Stimulated activated CD4-positive, alpha-beta T cell treated with anti-CD3 and anti-CD28 coated beads, Interleukin-15, amount 100 ng/mL, for 1 hour (primary cell): ENCODE data around the gene RXRB.

ENCODE experiments used
- DNase-seq, 2 donors: peaks; one replicate each; pipeline ENCODE4 v3.0.0-alpha.2; 2020; ENCODE audit warnings: low read depth in 1 of 2, low spot score in 1 of 2

RXRB gene

DNA sequence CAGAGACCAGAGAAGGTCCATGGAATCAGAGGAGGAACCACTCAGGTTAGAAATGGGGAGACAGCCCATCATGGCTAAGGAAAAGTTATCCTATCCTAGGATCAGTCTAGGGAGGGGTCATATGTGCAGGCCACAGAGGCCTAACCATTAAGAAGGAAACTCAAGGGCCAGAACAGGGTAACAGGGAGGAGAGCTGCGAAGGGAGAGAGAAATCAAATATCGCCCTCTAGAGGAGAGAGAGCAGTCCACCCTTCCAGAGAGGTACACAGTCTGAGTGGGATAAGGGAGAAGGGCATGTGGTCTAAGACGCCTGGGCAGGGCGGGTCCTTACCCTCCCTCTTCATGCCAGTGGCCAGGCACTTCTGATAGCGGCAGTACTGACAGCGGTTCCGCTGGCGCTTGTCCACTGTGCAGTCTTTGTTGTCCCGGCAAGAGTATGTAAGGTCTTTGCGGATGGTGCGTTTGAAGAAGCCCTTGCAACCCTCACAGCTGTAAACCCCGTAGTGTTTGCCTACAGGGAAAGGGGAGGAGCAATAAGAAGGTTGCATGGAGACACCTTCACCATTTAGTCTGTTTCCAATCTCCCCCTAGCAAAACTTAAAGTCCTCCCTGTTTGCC lies 2.9 kb downstream of the RXRB start:
- DNase-seq, result no peak

DNA sequence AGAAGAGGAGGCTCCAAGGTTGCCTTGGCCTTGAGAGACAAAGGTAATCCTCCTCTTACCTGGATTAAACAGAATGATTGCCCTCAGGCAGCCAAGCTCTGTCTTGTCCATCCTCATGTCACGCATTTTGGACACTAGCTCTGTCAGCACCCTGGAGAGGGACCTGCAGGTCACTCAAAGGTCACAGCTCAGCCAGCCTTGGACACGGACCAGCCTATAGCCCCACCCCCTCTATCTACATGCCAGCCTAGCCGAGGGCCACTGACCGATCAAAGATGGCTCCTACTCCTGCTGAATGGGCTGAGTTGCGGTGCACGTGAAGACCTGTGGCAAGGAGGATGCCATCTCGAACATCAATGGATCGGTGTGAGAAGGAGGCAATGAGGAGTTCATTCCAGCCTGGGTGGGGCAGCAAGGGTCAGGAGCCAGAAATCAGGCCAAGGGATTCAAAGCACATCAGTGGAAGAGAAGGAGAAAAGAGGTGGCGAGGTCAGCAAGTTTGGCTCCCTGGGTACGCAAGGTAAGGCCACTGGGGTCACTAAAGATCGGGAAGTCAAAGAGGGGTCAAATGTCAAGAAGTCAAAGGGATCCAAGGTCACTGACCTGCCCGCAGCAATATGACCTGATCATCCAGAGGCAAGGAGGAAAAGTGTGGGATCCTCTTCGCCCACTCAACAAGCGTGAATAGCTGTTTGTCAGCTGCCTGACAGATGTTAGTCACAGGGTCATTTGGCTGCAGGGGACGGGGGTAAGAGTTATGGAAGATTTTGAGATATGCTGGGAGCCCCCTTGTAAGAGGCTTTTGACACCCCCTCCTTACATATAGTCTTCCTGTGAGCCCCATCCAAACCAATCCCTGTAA lies 4.9 kb downstream of the RXRB start:
- DNase-seq, result no peak

DNA sequence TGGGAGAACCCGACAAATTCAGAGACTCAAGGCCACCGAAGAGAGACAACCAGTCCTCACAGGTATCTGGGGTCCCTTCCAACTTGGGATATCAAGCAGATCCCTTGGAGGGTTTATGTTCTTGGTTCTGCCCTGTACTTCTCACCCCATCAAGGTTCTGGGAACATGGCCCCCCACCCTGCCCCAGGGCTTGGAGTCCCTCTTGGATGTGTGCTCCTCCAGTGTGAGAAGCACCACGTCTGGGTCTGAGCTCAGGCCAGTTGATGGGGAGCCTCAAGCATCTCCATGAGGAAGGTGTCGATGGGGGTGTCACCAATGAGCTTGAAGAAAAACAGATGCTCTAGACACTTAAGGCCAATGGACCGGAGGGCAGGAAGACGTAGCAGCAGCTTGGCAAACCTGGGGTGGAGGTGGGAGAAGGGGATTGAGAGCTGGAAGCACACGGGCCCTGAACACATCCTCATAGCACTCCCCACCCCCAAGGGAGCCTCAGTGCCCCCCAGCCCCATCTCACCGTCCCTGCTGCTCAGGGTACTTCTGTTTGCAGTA lies 6.0 kb downstream of the RXRB start:
- no peak for DNase-seq

DNA sequence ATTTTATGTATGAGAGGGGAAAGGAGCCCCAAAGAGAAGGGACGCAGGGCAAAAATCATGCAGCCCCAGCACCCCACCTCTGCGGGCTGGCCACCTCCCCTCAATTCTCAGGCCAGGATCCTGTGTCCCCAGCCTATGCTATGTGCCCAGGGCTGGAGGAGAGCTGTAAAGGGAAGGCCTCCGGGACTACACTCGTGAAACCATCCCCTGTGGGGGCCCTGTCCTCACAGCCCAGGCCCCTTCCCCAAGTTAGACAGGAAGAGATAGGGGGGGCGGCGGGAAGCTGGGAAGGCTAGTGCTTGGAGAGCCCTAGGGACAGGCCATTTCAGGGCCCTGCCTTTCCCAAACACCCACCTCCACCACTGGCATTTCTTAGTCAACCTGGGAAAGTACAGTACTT lies 6.8 kb downstream of the RXRB start:
- no peak for DNase-seq

DNA sequence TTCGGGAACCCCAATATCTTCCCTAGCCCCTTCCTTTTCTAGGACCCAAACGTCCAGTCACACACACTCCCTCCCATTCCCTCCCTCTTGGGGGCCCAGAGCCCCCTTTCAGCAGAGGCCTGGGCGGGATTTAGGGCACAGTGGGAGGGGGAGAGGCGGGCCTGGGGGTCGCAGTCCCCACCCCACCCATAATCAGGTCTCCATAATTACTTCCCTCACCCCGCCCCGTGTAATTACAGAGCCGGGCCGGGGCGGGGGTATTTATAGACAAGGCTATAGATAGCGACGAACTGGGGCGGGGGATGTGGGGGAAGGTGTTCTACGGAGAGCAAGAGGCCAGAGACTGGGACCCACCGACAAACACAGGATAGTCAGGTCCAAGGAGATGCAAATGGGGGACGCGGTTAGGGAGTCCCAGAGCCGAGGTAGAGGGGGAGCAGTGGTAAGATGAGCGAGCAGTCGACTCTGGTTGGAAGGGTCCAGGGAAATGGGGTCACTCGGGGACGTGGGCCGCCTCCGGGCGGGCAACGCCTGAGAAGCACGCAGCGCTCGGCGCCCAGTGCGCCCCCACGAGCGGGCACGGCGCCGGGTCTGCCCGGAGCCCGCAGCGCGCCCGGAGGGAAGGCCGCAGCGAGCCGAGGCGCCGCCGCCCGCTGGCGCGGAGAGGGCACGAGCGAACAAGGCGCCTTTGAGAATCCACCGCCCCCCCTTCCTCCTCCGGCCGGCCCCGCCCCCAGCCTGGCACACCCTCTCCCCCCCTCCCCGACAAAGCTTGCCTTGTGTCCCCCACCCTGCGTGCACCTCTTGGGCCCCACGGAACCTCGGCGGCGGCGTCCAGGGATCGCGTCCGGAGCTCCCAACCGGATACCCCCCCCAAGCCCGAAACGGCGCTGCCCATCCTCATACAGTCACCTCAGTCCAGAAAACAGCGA lies 7.5 kb downstream of the RXRB start:
- DNase-seq, result no peak

DNA sequence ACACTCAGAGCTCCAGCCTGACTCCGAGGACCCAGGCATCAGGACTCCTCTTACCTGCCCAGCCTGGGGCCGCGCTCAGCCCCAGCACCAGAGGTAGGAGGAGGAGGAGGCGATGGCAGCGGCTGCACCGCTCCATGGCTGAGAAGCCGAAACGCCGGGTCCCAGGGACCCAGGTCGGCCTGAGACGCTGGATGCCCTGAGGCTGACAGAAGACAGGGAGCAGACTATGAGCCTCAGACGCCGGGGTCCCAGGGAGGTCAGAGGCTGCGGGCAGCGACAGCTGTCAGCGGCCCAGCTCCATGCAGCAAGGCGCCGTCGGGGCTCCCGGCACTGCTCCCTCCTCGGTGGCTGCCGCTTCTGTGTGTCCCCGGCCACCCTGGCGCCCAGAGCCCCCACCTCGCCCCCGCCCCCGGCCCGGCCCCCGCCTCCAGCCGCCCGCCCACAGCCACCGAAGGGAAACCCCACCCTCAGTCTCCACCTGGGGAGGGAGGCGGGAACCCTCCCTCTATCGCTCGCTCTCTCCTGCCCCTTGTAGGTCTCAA lies 8.3 kb downstream of the RXRB start, which contains the start of gene COL11A2:
Gene COL11A2, minus strand, starts transcription at position 363 of the 542 bp plus-strand sequence. Its CDS starts 227 bp downstream, at position 136.
- no peak for DNase-seq

DNA sequence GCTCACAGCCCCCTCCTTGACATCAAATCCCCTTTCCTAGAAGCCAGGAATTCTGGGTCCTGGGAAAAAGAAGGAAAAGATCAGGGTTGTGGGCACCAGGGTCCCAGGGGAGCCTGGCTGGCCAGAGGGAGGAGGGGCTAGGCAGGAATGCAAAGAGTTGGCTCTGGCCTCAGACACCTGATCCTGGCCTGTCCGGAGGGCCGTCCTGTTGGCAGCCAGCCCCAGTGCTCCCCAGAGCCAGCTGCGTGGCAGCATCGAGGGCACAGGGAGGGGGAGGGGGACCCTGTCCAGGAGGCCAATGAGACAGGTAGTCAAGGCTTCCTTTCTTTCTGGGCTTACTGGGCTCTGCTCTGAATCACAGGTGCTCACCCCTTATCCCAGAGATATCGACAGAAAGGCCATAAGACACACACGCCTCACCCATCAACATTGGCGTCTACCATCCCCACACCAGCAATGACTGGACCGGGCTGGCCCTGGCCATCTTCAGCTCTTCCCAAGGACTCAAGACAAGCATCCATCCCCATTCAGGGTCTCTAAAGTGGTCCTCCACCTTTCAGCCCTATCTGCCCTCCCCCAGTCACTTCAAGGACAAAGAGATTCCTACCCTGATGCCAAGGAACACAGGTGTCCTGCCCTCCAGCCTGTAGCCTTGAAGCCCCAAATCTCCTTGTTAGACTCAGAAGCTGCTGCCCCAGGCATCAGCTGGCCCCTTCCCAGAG lies 8.9 kb downstream of the RXRB start:
- no peak for DNase-seq

DNA sequence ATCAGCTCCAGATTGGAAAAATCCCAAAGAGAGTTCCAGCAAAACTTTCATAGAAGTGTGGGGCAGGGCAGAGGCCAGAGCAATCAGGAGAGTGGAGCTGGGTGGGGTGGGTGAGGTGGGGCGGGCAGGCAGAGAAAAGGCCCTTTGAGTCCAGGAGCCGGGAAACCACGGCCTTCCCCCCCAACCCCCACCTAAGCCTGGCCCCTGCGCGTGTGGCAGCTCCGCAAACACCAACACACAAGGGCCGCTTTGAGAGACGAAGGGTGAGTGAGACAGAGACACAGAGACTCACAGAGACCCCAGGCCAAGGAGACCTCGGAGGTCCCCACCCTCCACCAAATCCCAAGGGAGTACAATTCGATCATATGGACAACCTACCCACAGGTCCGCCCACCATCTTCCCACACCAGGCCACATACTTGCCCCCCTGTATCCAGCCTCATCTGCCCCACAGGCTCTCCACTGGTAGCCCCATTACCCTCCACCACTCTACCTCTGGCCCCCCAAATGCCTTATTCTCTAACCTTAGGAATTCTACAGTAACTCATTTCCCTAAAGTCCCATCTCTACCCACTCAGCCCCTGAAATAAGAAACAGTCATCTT lies 9.9 kb downstream of the RXRB start:
- no peak for DNase-seq

DNA sequence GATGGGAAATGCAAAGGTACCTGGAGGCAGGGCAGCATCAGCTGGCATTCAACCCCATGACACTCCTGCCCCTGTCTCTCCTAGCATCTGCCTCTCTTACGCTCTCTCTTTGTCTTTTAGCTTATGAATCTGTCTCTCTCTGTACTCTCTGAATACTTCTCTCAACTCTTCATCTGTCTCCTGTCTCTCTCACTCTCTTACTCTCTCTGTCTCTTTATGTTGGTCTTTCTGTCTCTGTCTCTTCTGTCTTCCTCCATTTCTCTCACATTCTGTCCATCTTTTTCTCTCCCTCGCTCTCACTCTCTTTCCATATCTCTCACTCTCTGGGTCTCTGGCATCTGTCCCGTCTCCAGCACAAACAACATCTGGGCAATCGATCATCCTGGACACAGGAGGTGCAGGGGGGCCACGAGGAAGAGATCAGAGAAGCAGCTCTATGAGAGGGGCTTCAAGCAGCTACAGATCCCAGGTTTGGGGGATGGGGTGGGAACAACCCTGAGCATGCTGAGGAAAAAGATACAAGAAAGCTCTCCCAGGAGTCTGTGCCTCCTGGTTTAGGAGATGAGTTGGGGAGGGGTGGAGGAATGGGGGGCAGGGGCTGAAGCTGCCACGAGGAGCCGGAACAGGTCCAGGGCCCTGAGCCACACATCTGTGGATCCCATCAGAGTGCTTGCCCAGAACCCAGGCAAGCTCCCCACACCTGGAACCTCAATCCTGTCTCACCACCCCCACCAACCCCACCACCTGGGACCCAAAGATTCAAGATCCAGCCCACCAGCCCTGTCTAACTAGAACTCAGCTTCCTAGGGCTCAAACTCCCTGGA lies 10.6 kb downstream of the RXRB start:
- DNase-seq, result no peak

DNA sequence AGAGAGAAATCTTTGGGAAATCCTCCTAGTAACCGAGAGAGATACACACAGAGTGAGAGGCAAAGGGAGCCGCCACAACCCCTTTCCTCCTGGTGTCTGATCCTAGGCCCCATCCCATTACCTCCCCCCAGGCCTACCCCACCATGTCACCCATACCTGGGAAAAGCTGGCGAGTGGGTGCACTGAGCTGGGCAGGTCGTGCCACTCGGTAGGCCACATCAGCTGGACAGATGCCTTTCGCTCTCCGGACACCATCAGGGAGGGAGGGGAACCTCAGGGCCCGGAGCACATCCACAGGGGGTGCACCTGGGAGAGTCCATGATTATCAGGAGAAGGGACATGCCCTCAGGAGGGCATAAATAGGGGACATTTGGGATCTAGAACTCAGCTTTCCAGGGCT lies 11.3 kb downstream of the RXRB start:
- no peak for DNase-seq

DNA sequence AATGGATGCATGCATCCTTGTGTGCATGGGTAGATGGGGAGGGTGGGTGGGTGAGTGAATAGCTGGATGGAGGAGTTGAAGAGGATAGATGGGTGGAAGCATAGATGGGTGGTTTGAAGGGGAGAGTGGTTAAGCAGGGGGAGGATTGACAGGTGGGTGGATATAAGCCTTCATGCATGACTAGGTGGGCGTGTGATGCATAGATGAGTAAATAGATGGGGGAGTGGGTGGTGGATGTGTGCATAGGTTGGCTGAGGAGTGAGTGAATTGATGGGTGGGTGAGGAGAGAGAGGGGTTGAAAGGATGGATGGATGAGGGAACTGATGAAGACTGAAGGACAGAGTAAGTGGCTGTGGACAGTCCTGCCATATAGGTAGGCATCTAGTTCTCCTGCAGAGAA lies 12.7 kb downstream of the RXRB start:
- DNase-seq, result no peak

DNA sequence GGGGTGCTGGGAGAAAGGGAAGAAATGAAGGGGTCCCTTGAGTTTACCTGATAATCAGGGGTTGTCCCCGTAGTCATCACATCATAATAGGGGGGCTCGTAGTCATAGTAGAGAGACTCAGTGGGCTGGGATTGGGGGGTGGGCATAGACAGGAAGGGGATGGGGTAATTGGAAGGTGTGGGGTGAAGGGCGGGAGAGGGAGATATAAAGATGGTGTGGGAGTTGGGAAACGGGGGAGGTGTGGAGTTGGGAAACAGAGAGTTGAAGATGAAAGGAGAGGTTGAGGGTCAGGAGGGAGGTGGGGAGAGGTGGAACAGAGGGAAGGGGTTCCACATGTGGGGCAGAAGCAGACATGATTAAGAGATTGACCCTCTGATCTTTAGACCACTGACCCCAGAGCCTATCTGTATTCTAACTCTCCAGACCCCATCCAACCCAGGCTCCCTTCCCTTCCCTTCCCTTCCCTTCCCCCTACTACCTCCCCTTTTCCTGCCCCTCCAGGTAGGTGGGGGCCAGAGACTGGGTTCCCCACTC lies 14.7 kb downstream of the RXRB start:
- no peak for DNase-seq

DNA sequence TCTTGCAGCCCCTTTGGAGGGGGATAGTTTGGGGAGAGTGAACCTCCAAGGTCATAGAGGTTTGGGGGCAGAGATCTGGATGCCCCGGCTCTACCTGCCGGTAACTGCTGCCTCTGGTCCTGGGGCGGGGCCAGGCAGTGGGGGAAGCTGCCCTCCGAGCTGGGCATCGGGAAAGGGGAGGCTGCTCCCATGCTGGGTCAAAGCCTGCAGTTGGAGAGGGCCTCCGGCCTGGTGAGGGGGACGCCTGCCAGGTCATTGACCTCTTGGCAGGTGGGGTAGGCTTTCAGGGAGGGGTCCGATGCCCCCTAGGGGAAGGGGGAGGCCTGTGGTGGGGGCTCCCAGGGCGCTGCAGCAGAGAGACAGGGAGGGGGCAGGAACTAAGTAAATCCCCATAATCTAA lies 15.3 kb downstream of the RXRB start:
- DNase-seq, result no peak

DNA sequence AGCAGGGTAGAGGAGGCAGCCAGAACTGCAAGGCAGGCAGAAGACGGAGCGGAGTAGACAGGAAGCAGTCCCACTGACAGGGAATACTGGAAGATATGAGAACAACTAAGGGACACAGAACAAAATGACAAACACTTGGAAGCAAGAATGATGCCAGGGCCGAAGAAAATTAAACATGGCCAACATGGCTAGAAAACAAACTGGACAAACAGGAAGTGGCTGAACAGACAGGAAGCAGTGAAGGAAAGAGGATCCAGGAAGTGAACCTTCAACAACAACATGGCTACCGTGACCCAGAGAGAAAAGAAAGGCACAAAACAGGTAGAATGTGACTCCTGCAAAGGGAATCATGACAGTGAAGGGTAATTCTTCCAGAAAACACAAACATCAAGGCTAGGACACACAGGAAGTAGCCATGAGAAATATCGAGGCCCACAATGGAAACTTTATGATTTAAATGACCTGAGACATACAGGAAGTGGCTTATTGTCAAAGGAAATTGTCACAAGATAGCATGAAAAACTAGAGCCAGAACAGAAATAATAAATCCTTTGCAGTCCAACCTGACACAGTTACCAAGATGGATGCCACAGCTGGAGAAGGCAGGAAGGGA lies 17.3 kb downstream of the RXRB start:
- DNase-seq, result no peak

DNA sequence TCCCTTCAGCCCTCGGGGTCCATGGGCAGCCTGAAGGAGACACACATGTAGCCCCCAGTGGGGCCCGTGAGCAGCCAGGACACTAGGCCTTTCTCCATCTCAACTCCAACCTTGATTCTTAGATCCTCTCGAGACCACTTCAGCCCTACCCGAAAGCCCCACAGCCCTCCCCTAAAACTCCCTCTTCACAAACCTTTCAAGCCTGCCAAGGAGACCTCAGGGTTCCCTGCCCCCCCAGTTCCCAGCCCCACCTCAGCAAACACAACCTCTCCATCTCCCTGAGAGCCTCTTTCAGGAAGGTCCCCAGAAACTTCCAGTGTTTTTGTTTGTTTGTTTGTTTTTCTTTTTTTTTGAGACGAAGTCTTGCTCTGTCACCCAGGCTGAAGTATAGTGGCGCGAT lies 19.3 kb downstream of the RXRB start:
- no peak for DNase-seq

DNA sequence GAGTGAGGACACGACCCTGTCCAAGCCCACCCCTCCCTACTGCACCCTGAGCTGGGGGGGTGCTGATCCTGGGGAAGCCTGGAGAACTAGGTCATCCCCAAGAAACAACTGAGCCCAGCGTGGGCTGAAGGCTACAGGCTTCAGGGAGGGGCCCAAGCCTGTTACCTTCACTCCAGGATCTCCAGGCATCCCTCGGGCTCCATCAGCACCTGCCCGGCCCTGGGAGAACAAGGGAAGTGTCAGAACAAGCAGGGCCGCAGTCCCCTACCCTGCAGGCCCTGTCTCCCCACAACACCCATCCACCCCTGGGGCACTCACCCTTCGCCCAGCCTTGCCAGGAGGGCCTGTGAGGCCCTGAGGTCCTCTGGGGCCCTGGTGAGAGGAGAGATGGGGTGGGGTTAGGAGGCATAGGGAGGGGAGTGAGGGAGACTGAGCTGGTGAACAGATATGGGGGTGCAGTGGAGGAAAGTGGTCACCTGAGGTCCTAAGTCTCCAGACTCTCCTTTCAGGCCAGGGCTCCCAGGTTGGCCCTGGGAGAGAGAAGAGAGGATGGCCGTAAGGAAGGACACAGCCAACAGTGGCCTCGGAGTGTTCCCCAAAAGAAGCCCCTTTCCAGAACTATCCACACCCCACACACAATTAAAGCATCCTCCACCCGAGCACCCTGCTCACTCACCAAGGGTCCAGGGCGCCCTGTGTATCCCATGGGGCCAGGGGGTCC lies 21.6 kb downstream of the RXRB start:
- DNase-seq, result no peak

DNA sequence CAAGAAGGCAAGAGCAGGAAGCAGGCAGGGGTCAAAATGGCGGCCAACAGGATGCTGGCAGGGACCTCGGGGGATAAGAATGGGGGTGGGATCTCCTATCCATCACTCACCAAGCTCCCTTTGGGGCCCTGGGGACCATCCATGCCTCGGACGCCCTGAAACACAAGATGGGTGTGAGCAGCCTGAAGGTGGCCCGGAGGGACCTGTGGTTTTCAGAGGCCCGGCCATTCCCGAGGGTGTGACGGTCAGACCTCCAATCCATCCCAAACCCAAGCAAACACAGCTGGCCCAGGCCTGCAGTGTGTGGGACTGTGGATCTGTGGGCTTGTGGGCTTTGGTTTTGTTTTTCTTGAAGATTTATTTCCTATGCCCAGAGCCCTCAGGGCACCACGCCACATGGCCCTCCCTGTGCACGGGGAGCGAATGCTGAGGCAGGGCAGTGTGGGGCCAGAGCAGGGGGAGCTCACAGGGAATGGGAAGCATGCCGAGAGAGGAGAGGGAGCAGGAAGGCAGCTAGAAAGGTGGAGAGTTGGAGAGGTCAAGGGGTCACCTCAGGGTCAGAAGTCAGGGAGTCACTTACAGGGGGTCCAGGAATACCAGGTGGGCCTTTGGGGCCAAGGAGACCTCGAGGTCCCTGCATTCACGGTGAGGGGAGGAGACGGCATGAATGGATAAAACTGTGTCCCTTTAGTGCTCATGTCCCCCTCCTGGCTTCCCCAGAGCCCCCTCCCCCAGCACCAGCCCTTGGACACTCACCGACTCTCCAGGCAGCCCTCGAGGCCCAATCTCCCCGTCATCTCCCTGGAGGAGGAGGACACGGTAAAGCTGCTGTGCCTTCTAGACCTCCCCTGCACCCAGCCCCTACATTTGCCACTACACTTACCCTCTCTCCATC lies 22.7 kb downstream of the RXRB start:
- DNase-seq, result no peak
